Measurements from ENCODE around the gene HSD11B2. TPM values are rescaled to one million over a fixed set of nuclear protein-coding genes. Genes with fewer than 3 reads are reported as not detected.

Gene HSD11B2
- total RNA-seq, 1 experiment from 2014 or later, result 9.7 TPM

- no peak for DNase-seq (ENCODE audit: low read depth, low spot score)
- H3K36me3 ChIP-seq (ENCODE audit: control insufficient read depth in 1 of 2, insufficient read depth in 2 of 2, low read length in 2 of 2), result no peaks in the 10 kb centered on the region
- TF ChIP-seq JUND (IDR thresholded peaks at IDR 0.05), result no peak
- TF ChIP-seq RAD21 (IDR thresholded peaks at IDR 0.05; ENCODE audit: low read depth), result no peak
- TF ChIP-seq ZBTB33 (IDR thresholded peaks at IDR 0.05; ENCODE audit: extremely low read depth, insufficient replicate concordance, low read length), result no peak
- TF ChIP-seq SRF (IDR thresholded peaks at IDR 0.05; ENCODE audit: low read depth), result no peak
- TF ChIP-seq EGR1 (IDR thresholded peaks at IDR 0.05; ENCODE audit: low read depth), result no peak
- TF ChIP-seq FOSL1 (IDR thresholded peaks at IDR 0.05; ENCODE audit: low read depth), result no peak
- no peak for TF ChIP-seq EZH2phosphoT487 (IDR thresholded peaks at IDR 0.05; ENCODE audit: borderline replicate concordance)
- no peak for TF ChIP-seq EZH2 (IDR thresholded peaks at IDR 0.05)
- no peak for TF ChIP-seq SIN3A (IDR thresholded peaks at IDR 0.05; ENCODE audit: low read depth)
- TF ChIP-seq ZNF274 (IDR thresholded peaks at IDR 0.05; ENCODE audit: low read depth, low read length), result no peak
- no peak for TF ChIP-seq MAX (IDR thresholded peaks at IDR 0.05)
- no peak for TF ChIP-seq CEBPB (IDR thresholded peaks at IDR 0.05; ENCODE audit: low read depth)
- no peak for TF ChIP-seq POLR2A (IDR thresholded peaks at IDR 0.05; ENCODE audit: borderline replicate concordance, extremely low read depth, insufficient read depth, insufficient read length)
- no peak for TF ChIP-seq REST (IDR thresholded peaks at IDR 0.05; ENCODE audit: low read depth)
- no peak for TF ChIP-seq CBX3 (IDR thresholded peaks at IDR 0.05; ENCODE audit: low read depth)
- no peak for TF ChIP-seq SP1 (IDR thresholded peaks at IDR 0.05; ENCODE audit: low read depth)
- no peak for TF ChIP-seq POLR2AphosphoS5 (IDR thresholded peaks at IDR 0.05; ENCODE audit: low read depth, low read length)
- no peak for TF ChIP-seq YY1 (IDR thresholded peaks at IDR 0.05; ENCODE audit: extremely low read depth, insufficient replicate concordance, low read depth, low read length)
- TF ChIP-seq ZFX (IDR thresholded peaks at IDR 0.05), result no peak
- no peak for ATAC-seq
- ChIA-PET CTCF (interaction anchor here (1.5 kb wide), 1 partner anchor 43 kb away, joined by 3 read pairs; no protein-coding TSS in a partner anchor), RAD21 (ENCODE audit: low non-redundant PET in 1 of 2, low total read pairs in 2 of 2, uncharacterized antibody in 2 of 2, unreplicated experiment in 2 of 2) (no interaction called here), POLR2A (no interaction called here)
- H3K9me3 ChIP-seq (ENCODE audit: control insufficient read depth in 1 of 2, insufficient read depth in 1 of 2, low read depth in 1 of 2, low read length in 2 of 2), result no peaks in the 10 kb centered on the region
- no peak overlapping the region for H3K9ac ChIP-seq (ENCODE audit: low read length)
- H3K4me1 ChIP-seq (ENCODE audit: control insufficient read depth in 1 of 2, insufficient read depth in 2 of 2, low read length in 2 of 2), result peaks cover 0 to 2% of the 10 kb centered on the region in 2 experiments; a peak in 1 of 4 replicates
- no peaks in the 10 kb centered on the region for H3K27me3 ChIP-seq (ENCODE audit: insufficient read depth, low read length)
- H2AFZ ChIP-seq (ENCODE audit: low read depth, low read length, poor library complexity, severe bottlenecking), result no peak overlapping the region
- H4K20me1 ChIP-seq (ENCODE audit: insufficient read depth), result no peaks in the 10 kb centered on the region
- no peak overlapping the region for H3K4me2 ChIP-seq (ENCODE audit: low read length)
- no peak overlapping the region for H3K4me3 ChIP-seq (replicated peaks in 1 of 2; ENCODE audit: low read depth in 1 of 2, low read length in 2 of 2)
- no TSS peak for BruUV-seq (replicated peaks)
- H3K9me2 ChIP-seq (ENCODE audit: insufficient read depth), result no peaks in the 10 kb centered on the region
- intact Hi-C loops (cut with micrococcal nuclease), result no loop called here
- no peak overlapping the region for H3K27ac ChIP-seq (ENCODE audit: low read depth, low read length)
- H3K79me2 ChIP-seq (ENCODE audit: insufficient read depth, low read length), result no peaks in the 10 kb centered on the region
These were observed 7.9 kb upstream of the HSD11B2 start for GRCh38 chr16:67423015-67423414.

Measured in HCT116 (cell line).